Measurements from ENCODE around the gene MED4.

Gene MED4

GRCh38 chr13:48116808-48117207, 21.9 kb upstream of the MED4 start:
- Histone ChIP-seq H3K36me3 (replicated peaks; ENCODE audit: insufficient read depth, low read length) (no peaks in the 10 kb centered on the region), H3K4me3 (ENCODE audit: low read length) (no peak overlapping the region), H3K4me2 (ENCODE audit: low read depth, low read length) (no peak overlapping the region), H3K79me2 (ENCODE audit: low read length) (no peaks in the 10 kb centered on the region), H3K9ac (ENCODE audit: low read length) (no peak overlapping the region), H3K27ac (ENCODE audit: low read length) (no peak overlapping the region), H3K9me3 (replicated peaks; ENCODE audit: insufficient read depth, low read length) (no peaks in the 10 kb centered on the region), H3K4me1 (ENCODE audit: low read length) (no peaks in the 10 kb centered on the region), H3K9me2 (replicated peaks; ENCODE audit: insufficient read depth, low read length) (no peaks in the 10 kb centered on the region), H4K20me1 (ENCODE audit: insufficient read depth, low read length) (no peaks in the 10 kb centered on the region), H3K27me3 (replicated peaks; ENCODE audit: insufficient read depth, low read length) (no peaks in the 10 kb centered on the region), H2AFZ (ENCODE audit: low read length) (no peak overlapping the region), H3F3A (ENCODE audit: insufficient read depth, low read length) (no peaks in the 10 kb centered on the region)
- no peak for TF ChIP-seq CTCF (IDR thresholded peaks at IDR 0.05; ENCODE audit: low read length)
- TF ChIP-seq EZH2phosphoT487 (IDR thresholded peaks at IDR 0.05; ENCODE audit: low read length): no peak
- no peak for TF ChIP-seq EZH2 (optimal IDR thresholded peaks at IDR 0.05; ENCODE audit: low read depth, low read length)
- no peak for DNase-seq

GRCh38 chr13:48113756-48114130, 18.8 kb upstream of the MED4 start:
- H3K9ac ChIP-seq (ENCODE audit: low read length): no peak overlapping the region
- no peaks in the 10 kb centered on the region for H3K36me3 ChIP-seq (replicated peaks; ENCODE audit: insufficient read depth, low read length)
- H3F3A ChIP-seq (ENCODE audit: insufficient read depth, low read length): no peaks in the 10 kb centered on the region
- H3K4me2 ChIP-seq (ENCODE audit: low read depth, low read length): no peak overlapping the region
- no peak for TF ChIP-seq CTCF (IDR thresholded peaks at IDR 0.05; ENCODE audit: low read length)
- TF ChIP-seq EZH2phosphoT487 (IDR thresholded peaks at IDR 0.05; ENCODE audit: low read length): no peak
- TF ChIP-seq EZH2 (optimal IDR thresholded peaks at IDR 0.05; ENCODE audit: low read depth, low read length): no peak
- no peak overlapping the region for H3K27ac ChIP-seq (ENCODE audit: low read length)
- no peak overlapping the region for H3K4me3 ChIP-seq (ENCODE audit: low read length)
- H4K20me1 ChIP-seq (ENCODE audit: insufficient read depth, low read length): no peaks in the 10 kb centered on the region
- no peak for DNase-seq
- H3K27me3 ChIP-seq (replicated peaks; ENCODE audit: insufficient read depth, low read length): no peaks in the 10 kb centered on the region
- H3K79me2 ChIP-seq (ENCODE audit: low read length): no peaks in the 10 kb centered on the region
- H2AFZ ChIP-seq (ENCODE audit: low read length): no peak overlapping the region
- no peaks in the 10 kb centered on the region for H3K9me2 ChIP-seq (replicated peaks; ENCODE audit: insufficient read depth, low read length)
- H3K4me1 ChIP-seq (ENCODE audit: low read length): no peaks in the 10 kb centered on the region
- no peaks in the 10 kb centered on the region for H3K9me3 ChIP-seq (replicated peaks; ENCODE audit: insufficient read depth, low read length)

- Histone ChIP-seq H3K9me2 (replicated peaks; ENCODE audit: insufficient read depth, low read length) (no peaks in the 10 kb centered on the region), H3K36me3 (replicated peaks; ENCODE audit: insufficient read depth, low read length) (no peaks in the 10 kb centered on the region), H4K20me1 (ENCODE audit: insufficient read depth, low read length) (no peaks in the 10 kb centered on the region), H3K9ac (ENCODE audit: low read length) (no peak overlapping the region), H2AFZ (ENCODE audit: low read length) (no peak overlapping the region), H3F3A (ENCODE audit: insufficient read depth, low read length) (no peaks in the 10 kb centered on the region), H3K4me2 (ENCODE audit: low read depth, low read length) (no peak overlapping the region), H3K9me3 (replicated peaks; ENCODE audit: insufficient read depth, low read length) (no peaks in the 10 kb centered on the region), H3K27ac (ENCODE audit: low read length) (no peak overlapping the region), H3K4me1 (ENCODE audit: low read length) (no peaks in the 10 kb centered on the region), H3K27me3 (replicated peaks; ENCODE audit: insufficient read depth, low read length) (no peaks in the 10 kb centered on the region), H3K79me2 (ENCODE audit: low read length) (no peaks in the 10 kb centered on the region), H3K4me3 (ENCODE audit: low read length) (no peak overlapping the region)
- no peak for TF ChIP-seq EZH2 (optimal IDR thresholded peaks at IDR 0.05; ENCODE audit: low read depth, low read length)
- no peak for TF ChIP-seq EZH2phosphoT487 (IDR thresholded peaks at IDR 0.05; ENCODE audit: low read length)
- TF ChIP-seq CTCF (IDR thresholded peaks at IDR 0.05; ENCODE audit: low read length): no peak
- DNase-seq: no peak
Observed at GRCh38 chr13:48112896-48113755, 18.2 kb upstream of the MED4 start.

Measured in MM.1S (cell line).